Measurements from ENCODE around the gene FANK1.

The FANK1 gene

DNA sequence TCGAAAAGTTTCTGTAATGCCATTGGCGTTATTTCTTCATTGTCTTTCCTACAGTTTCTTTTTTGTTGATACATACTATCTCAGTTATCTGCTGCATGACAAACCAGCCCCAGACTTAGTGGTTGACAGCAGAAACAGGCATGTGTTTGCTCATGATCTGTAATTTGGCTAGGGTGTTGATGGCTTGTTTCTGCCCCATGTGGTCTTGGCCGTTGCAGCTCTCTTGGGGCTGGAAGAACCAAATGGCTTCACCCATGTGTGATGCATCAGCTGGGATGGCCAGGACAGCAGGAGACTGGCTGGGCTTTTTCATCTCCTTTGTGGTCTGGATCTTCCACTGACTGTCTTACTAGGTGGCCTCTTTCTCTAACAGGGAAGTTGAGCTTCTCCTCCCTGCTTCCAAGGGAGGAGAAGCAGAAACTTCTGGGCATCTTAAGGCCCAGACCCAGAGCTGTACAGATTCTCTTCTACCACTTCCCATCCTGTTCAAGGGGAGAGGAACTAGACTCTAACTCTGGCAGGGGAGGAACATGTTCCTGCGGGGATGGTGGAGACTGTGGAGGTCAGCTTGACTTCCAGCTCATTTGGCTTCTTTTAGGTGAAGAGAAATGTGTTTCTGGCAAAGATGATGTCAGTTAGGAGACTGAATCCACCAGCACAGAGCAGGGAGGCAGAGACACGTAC, 89.3 kb downstream of the FANK1 start:
- DNase-seq (ENCODE audit: low read depth, low spot score): no peak

DNA sequence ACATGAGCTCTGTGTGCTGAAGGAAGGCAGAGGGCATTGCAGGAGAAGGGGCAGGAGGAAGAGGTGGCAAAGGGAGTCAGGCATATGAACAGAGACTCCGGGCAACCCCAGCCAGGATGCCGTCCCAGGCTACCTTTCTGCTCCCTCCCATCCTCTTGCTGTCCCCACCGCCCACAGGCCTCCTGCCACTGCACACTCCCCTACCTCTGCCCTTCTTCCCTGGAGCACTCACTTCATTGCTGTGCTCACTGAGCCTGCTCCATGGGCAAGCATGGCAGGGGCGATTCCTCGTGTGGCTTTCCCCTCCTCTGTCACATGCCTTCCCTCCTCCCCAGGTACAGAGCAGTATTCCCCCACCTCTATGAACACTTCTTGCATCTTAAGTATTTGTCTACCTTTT, 93.4 kb downstream of the FANK1 start:
- DNase-seq (ENCODE audit: low read depth, low spot score): no peak

DNA sequence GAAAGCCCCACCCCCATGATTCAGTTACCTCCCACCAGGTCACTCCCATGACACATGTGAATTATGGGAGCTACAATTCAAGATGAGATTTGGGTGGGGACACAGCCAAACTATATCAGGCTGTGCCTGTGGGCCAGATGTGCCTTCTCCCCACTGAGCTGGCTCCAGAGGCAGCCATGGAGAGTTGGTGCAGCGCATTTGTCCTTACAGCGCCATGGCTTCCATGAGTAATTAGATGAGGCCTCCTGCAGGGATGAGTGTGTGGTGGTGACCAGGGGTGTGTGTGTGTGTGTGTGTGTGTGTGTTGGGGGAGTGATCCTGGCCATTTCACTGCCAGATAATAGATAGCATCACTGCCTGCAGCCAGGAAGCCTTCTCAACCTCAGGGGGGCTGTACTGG, 94.6 kb downstream of the FANK1 start:
- no peak for DNase-seq (ENCODE audit: low read depth, low spot score)

DNA sequence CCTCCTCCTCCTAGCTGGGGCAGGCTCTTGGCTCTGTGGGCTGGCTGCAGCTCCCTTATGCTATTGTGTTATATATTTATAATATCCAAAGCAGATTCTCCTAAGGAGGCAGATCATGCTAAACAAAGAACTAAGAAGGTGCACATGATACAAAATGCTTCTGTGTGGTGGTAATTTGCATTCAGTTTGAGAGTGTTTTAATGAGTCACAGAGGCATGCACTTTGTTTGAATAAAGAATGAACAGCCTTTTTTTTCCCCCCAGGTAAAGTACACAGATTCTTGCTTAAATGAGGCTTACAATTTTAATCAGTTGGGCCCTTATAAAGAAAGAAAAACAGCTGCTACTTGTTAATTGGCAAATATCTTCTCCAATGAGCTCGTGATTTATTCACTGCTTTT, 95.0 kb downstream of the FANK1 start:
- no peak for DNase-seq (ENCODE audit: low read depth, low spot score)

DNA sequence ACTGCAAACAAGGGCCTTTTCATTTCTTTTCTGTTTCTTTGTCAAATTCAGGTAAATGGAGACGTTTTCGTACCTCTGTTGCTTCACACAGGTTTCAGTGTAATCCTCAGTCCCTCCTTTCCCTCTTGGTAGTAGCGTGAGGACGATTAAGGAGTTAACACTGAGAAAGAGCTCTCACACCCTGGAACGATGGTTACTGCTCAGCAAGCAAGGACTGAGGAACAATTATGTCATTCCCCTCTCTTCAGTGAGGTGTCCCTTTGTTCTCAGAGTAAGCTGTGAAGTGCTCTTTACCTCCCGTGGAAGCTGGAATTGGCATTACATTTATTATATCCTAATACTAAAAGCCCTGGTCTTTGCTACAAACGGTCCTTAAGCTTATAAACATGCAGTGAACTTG, 95.9 kb downstream of the FANK1 start:
- no peak for DNase-seq (ENCODE audit: low read depth, low spot score)

DNA sequence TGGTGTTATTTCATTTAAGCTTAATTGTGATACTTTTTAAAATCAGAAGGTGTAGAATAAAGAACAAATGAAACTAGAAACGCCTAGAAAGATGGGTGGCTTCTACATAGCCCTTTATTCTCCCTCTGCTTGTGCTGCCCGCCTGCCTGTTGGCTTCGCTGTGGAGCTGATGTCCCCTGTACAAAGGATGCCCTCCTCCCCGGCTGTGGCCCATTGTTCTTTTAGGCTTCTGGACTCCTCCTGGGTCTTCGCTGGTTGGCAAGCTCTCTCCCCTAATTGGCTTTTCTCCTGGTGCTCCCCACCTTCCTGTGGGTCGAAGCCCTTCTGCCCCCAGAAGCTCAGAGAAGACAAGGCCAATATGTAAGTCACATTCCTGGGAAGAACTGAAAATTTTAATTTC, 98.2 kb downstream of the FANK1 start:
- no peak for DNase-seq (ENCODE audit: low read depth, low spot score)

DNA sequence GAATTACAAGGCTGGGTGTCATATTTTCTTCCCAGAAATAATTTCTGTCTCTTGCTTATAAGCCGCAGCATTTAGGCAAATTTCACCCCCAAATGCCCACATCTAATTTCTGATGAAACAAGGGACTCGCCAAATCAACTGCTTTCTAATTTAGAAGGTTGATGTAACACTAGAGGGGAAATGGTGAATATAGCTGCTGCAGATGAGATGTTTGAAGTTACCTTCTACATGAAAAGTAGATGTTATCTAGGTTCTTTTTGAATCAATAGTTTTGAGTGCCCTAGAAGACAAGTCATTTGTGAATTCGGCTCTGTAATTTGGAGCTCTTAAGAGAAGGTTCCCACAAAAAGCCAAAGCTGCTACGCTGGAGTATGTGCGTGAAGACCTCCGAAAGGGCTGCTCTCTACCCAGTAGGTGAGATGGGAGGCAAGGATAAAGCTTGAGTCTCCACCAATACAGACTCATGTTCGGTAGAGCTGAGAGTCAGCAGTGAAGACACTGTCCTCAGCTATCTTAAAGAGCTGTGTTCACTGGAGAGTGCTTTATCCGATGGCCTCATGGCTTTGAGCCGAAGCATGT, 99.5 kb downstream of the FANK1 start:
- no peak for DNase-seq (ENCODE audit: low read depth, low spot score)

DNA sequence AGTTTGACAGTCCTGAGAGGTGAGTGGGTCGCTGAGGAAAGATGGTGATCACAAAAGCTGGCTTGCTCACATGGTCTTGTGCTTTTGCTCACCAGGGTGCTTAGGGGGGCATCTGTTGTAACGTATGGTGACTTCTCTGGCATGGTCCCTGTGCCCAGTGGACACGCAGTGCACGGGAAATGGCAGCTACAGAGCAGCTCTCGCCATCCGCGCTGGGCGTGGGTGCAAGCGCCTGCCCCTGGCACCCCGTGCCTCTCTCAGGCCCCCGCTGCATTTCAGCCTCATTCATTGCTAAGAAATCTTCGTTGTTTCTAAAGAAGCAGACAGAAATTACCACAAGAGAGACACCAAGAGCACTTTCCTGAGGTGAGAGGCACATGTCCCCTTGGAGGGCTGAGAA, 101.2 kb downstream of the FANK1 start:
- no peak for DNase-seq (ENCODE audit: low read depth, low spot score)

DNA sequence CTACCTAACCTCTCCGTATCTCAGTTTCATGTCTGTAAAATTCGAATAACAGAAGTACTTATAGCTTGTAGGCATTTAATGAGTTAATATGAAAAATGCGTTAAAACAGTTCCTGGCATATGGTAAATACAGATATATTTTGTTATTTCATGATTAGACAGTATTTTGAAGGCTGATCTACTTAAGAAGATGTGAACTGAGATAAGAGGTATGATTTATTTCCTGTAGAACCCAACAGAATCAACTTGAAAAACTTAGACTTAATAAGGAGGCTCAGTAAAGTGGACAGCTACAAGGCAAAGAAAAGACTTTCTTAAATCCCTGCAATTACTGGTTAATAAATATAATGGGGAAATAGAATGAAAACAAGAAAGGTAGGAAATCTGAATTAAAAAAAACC, 103.3 kb downstream of the FANK1 start:
- DNase-seq (ENCODE audit: low read depth, low spot score): no peak

DNA sequence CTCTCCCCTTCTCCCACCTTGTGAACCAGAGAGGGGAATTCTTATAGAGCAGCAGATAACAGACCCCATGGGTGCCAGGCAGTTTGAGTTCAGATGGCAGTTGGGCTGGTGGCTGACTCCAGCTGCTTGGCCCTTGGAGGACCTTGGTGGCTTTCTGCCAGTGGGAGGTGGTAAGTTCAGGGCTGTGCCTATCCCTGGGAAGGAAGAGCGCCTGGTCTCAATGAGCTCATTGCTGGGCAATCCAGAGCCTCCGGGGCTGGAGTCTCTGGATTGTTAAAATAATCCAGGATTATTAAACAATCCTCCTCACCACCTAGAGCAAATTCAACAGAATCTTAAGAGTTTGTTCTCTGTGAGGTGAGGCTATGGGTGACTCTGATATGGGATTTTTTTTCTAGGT, 105.2 kb downstream of the FANK1 start:
- no peak for DNase-seq (ENCODE audit: low read depth, low spot score)

DNA sequence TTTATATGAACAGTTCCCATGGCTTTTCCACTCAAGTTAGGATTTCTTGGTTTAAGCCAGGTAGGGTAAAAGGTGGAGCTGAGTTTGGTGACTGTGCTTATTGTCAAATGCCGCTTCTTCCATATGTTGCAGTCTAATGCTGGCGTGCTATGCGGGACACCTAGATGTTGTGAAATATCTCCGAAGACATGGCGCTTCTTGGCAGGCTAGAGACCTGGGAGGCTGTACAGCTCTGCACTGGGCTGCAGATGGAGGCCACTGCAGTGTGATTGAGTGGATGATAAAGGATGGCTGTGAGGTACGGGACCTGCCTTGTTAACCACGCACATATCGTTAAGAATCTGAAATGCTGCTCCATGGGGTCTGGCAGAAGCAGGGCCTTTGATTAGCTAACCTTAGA, 108.4 kb downstream of the FANK1 start:
- DNase-seq (ENCODE audit: low read depth, low spot score): no peak

DNA sequence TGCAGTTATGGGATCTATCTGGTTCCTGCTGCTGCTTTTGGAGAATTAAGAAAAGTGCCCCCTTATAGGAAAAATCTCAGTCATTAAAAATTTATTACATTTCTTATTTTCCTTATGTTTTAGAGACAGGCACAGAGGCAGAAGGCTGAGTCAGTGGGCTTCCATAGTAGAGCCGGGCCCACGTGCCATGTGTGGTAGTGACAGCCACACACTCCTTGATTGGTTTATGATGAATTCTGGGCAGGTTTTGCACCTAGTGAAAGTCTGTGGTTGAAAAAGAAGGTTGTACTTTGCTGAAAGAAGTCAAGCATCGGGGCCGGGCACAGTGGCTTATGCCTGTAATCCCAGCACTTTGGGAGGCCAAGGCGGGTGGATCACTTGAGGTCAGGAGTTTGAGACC, 109.9 kb downstream of the FANK1 start:
- DNase-seq (ENCODE audit: low read depth, low spot score): no peak

DNA sequence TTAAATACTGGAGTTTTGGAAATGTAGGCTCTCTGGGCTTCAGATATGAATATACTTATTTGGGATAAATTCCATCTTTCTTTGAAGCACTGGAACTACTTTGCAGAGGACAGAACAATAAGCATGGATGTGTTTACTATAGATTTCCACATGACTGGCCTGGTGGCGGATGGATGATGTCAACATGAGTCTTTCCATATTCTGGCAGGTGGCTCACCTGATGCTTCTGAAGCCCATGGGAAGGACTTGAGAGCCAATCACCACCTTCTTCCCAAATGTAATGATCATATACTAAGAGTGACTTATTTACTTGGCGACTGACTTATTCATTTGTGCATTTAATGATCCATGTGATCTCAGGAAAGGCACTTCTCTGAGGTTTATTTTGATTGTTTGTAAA, 110.5 kb downstream of the FANK1 start:
- DNase-seq (ENCODE audit: low read depth, low spot score): no peak

DNA sequence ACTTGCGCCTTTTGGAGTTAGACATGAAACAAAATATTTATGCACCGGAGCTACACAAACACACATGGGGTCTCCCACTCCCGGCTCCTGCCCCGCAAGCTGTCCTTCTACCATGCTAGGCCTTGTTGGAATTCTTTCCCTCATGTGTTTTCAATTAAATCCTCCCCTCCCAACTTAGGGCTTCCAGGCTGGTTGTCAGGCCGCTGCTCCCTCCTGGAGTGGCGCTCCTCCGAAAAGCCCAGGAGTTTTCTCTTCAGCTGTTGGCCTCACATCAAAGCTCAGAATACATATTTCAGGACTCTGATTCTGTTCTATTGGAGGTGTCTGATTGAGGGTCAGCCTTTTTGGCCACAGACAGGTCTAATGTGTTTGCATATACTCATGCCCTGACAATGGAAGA, 113.3 kb downstream of the FANK1 start:
- no peak for DNase-seq (ENCODE audit: low read depth, low spot score)

DNA sequence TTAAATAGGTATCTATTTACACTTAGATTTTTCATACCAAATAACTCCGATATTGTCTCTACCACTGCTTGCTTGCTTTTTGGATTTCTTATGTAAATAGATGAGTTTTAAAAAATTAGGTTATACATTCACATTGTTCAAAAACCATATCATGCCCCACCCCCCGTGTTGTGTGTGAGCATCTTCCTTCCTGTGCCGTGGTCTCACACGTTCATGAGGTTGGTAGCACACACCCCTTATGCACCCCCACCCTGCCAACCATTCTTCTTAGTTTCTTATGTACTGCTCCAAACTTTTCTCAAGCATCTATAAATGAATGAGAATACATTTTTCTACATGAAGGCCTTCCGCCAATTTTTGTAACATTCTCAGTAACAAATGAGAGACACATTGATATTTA, 115.6 kb downstream of the FANK1 start:
- no peak for DNase-seq (ENCODE audit: low read depth, low spot score)

DNA sequence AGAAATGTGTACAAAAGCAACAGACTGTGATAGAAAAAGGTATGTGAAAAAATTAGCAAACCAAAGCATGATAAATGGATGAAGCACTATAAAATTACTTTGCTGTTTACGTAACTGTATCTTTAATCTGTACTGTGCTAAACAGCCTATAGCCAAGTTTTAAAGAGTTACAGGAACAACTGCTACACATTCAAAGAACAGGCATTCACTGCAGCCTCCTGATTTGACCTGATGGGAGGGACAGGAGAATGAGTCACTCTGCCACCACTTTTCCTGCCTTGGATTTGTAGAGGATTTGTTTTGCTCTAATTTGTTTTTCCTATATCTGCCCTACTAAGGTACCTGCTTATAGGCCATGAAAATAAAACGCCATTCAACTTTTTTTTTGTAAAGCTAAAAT, 116.1 kb downstream of the FANK1 start:
- no peak for DNase-seq (ENCODE audit: low read depth, low spot score)

DNA sequence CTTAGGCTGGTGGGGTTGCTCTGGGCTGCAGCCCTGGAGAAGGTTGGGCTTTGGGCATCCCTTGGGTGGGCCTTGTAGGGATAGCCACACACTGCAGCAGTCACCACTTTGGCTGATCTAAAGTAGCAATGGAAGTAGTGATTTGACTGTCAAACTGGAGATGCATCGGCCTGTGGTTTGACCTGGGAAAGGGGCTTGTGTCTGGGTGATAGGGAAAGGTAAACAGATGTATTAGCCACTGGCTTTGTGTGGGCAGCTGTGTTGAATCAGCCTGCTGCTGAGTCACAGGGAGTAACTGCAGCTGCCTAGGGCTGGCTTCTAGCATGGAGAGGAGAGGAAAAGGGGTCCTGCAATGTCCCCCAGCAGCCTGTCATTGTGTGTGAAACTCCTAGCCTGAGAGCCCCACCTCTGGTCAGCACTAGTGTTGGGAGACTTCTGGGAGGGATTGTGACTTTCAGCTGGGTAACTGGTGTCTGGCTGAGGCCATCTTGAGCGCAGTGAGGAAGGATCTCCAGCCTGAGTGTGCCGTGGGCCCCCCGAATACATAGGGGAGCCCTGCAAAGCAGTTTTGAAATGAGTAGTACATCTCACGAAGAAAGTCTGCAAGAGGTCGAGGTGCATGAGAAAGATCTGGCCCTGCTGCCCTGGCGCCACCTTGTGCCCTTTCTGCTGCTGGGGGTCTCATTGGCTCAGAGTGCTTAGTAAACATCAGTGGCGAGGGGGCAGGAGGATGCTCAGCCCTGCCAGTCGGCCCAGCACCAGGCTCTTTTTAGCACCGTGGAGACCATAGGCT, 117.3 kb downstream of the FANK1 start:
- DNase-seq (ENCODE audit: low read depth, low spot score): no peak

DNA sequence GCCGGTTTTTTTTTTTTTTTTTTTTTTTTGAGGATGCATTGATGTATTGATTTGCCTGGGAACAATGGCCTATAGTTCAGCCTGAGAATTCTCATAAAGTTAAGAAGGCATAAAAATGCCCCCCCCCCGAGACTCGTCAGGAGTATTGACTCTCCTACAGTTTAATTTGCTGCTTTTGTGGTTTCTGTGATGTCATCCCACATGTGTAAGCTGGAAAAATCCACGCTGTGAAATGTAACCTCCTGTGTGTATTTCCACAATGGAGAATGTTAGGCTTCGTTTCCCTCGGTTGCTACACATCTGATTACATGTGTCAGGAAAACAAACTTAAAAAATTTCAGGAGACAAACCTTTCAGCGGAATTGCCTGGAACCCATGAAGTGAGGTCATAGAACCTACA, 117.9 kb downstream of the FANK1 start:
- no peak for DNase-seq (ENCODE audit: low read depth, low spot score)

DNA sequence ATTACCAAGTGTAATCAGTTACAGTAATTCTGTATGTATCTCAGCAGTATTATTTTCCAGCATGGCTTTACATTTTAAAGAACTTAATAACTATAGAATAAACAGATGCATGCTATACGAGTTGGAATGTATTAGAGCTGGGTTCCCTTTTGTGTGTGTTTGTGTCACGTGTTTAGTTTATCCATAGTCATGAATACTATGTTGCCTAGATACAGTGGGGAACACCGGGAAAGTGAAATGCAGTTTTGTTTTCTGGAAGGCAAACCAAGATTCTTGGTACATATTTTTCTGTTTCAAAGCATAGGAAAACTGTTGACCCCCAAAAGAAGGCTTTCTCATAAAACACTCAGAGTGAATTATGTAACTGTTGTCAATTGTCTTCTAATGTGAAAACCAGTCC, 119.0 kb downstream of the FANK1 start:
- no peak for DNase-seq (ENCODE audit: low read depth, low spot score)

DNA sequence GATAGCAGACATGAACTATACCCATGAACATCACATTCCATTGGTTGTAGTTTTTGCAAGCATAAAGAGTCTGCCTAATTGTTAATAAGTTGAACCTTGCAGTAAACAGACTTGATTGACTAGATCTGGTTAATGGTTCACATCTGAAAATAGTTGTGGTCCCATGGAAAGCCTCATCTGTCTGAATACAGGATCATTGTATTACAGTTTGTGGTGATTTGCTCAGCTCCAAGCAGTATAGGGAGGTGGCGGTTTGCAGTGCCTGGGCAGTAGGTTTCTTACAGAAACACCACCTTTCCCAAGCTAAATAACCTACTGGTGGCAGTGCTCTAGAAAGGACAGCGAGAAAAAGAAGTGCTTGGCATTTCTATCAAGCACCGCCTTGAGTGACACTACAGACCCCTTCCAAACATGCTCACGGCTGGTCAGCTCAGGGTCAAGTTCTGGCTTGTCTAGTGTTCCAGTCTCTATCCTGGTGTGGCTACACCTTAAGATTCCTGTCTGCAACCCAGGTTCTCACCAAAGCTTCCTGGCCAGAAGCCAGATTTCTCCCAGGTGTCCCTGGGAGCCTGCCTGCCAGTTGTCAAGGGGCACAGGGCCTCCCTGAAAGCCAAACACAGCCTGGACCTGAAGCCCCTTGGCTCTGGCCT, 119.9 kb downstream of the FANK1 start:
- DNase-seq (ENCODE audit: low read depth, low spot score): no peak

DNA sequence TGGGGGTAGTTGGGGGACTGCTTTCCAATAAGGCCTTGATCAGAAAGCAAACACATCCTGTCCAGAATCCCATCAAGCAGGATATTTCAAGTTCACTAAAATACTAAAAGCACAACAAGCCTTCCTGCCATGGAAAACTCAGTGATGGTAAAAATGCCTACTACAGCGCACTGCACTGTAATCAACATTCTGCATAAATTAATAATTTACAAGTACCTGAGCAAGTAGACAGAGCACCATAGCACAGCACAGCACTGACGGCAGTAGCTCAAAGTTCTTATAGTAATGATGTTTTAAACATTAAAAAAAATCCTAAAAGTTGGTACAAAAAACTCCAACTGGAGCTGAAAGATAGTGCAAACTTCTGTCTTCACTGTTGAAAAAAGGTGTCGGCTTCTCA, 120.5 kb downstream of the FANK1 start:
- no peak for DNase-seq (ENCODE audit: low read depth, low spot score)

DNA sequence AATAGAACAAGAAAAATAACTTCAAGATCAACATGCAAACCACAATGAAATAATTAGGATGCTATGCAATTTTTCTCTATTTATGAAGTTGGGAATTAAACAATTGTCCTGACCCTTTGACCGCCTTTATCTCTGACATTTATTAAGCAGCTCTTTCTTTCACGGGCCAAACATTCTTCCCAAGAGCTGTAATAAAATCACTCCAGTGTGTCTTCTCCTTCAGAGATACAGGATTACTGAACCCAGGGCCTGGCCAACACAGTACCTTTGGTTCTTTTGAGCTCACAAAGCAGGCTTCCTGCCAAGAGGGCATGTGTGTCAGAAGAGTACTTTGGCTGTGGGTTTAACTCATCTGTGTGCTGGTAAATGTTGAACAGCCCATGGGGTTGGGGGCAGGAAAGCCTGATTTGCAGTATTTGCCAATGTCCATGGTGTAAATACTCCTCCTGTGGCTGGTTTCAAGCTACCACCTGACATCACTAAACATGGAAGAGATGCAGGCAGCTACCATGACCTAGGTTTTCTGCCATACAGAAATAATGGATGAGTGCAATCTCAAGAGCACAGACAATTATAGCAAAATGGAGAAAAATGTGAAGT, 121.7 kb downstream of the FANK1 start:
- no peak for DNase-seq (ENCODE audit: low read depth, low spot score)

Measured in iPS DF 19.7 (cell line).